GM21717 (cell line): ENCODE data around the gene TUBG1.

Source experiments
- ATAC-seq: cut with Tn5 transposase; IDR thresholded peaks from one replicate; pipeline ENCODE4 v1.9.1; 2021; ENCODE audit warnings: mild to moderate bottlenecking, moderate library complexity; ENCODE audit not compliant: unreplicated experiment

TUBG1 gene

DNA sequence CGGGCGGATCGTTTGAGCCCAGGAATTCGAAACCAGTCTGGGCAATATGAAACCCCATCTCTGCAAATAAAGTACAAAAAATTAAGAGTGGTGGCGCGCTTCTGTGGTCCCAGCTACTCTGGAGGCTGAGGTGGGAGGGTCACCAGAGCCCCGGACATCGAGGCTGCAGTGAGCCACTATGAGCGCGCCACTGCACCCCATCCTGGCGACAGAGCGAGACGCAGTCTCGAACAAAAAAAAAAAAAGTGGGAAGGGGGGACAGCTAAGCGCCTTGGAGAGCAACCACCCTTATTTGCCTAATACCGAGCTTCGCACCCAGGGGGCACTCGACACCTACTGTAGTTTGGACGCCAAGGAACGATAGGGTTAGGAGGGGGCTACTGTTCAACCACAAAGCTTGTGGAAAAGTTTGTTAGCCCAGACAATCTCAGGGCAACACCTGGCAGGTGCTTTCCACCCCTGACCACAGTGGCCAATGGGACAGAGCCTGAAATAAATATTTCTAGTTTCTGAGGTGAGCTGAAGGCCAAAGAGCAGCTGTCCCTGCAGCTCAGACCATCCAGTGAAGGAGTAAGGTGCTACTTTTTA lies 31.1 kb upstream of the TUBG1 start:
- no peak for ATAC-seq

GRCh38 chr17:42579794-42580551 lies 29.5 kb upstream of the TUBG1 start:
- no peak for ATAC-seq

- ATAC-seq, result no peak
Measured at GRCh38 chr17:42581744-42582270, 27.7 kb upstream of the TUBG1 start.

DNA sequence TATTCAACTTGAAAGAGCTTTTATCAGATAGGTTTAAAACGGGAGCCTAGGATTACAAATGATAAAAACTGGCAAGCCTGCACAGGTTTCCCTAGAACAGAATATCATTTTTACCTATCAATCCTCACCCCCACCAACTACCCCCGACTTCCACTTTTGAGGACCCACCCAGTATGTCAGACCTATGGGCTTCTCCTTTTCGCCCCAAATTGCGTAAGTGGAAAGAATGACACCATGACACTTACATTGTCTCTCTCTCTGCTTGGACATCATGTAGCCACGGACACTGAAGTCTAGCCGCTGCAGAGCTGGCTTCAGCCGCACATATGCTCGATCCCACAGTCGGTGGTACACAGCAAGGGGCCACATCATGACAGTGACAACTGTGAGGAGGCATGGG lies 24.6 kb upstream of the TUBG1 start:
- no peak for ATAC-seq

DNA sequence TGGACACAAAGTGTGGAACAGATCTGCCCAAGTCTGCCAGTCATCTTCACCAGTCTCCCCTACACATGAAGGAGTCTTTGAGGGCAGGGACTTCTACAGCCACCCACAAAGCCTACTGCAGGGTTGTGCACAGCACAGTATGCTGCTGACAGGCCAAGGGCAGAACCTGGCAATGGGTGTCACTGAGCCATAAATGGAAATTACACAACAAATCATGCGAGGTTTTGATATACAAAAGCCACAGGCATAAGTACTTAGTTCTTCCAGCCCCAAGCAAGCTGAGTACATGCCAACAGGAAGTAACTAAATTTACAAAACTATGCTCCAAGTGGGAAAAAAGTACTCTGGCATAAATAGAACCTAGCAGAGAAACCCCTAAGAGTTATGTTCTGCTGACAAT lies 24.1 kb upstream of the TUBG1 start:
- no peak for ATAC-seq

DNA sequence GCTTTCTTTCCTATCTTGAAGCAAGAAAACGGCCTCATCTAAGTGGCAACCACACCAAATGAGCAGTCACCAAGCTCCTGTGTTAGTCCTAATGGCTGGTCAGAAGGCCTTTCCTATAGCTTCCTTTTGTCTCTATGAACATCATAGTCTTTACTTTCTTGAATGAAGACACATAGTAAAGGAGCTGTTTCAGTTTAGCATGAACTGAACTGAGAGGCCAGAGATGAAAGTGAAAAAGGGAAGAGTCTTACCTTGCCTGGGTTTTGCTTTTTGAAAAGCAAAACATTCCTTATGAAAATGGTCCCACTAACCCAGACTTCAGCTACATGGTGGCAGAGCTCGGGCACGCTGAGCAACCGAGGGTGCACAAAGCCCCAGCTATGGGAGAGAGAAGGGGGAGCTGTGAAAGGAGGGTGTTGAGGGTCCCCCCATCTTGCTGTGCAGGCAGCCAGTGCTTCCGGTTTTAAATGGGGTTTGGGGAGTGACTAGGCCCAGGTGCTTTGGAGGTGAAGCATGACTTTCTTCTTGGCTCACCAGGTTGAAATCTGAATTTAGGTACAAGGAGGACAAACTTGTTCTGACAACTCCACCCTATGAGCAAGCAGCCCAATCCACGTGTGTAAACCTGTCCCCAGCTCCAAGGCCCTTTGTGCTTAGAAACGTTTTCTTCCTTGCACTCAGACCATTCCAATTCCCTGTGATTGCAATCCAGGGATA lies 22.8 kb upstream of the TUBG1 start:
- no peak for ATAC-seq

GRCh38 chr17:42590886-42591285 lies 18.6 kb upstream of the TUBG1 start:
- ATAC-seq, result no peak

DNA sequence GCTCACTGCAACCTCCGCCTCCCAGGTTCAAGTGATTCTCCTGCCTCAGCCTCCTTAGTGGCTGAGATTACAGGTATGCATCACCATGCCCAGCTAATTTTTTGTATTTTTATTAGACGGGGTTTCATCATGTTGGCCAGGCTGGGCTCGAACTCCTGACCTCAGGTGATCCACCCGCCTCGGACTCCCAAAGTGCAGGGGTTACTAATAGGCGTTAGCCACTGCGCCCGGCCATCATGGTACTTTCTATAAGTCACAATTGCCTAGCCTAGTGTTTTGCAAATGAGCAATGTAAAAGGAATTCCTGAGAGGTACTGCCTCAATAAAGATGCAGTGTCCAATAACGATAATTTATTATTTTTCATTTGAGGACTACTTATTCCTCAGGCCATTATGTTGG lies 18.1 kb upstream of the TUBG1 start:
- no peak for ATAC-seq

GRCh38 chr17:42596386-42596785 lies 13.1 kb upstream of the TUBG1 start:
- no peak for ATAC-seq

- no peak for ATAC-seq
Measured at GRCh38 chr17:42598905-42599304, 10.6 kb upstream of the TUBG1 start.

GRCh38 chr17:42603318-42603717 lies 6.2 kb upstream of the TUBG1 start:
- ATAC-seq, result no peak

GRCh38 chr17:42607769-42608168 lies 1.7 kb upstream of the TUBG1 start:
- no peak for ATAC-seq

- ATAC-seq, result peak; percentile 29
Measured at GRCh38 chr17:42608305-42609181, 940 bp upstream of the TUBG1 start.

- peak; percentile 17 for ATAC-seq
Measured at GRCh38 chr17:42609814-42610801, 625 bp downstream of the TUBG1 start.

GRCh38 chr17:42612013-42612412 lies 2.5 kb downstream of the TUBG1 start:
- no peak for ATAC-seq

DNA sequence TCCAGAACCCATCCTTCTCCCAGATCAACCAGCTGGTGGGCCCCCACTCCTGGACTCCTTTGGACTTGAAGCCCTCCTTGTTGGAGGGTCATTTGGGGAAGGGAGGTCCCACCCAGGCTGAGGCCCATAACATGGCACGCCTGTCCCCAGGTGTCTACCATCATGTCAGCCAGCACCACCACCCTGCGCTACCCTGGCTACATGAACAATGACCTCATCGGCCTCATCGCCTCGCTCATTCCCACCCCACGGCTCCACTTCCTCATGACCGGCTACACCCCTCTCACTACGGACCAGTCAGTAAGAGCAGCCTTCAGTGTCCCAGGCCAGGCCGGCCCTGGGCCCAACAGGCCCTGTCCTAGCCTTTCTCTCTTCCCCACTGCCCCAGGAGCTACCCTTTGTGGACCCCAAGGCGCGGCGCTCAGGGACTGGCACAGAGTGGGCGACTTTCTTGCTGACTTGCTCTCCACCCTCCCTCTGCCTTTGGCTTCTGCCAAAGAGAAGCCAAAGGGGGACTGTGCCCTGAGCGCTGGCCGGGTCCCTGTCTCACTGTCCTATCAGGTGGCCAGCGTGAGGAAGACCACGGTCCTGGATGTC lies 4.3 kb downstream of the TUBG1 start:
- ATAC-seq, result no peak

GRCh38 chr17:42617956-42618431 lies 8.5 kb downstream of the TUBG1 start:
- ATAC-seq, result peak; percentile 19

- ATAC-seq, result peak; percentile 57
Measured at GRCh38 chr17:42618442-42619150, 9.1 kb downstream of the TUBG1 start.
